HG02884 (cell line): ENCODE results near the gene PNLIPRP2.

Experiments
- ATAC-seq: cut with Tn5 transposase; IDR thresholded peaks from one replicate; pipeline ENCODE4 v1.9.1; 2021; ENCODE audit warnings: mild to moderate bottlenecking, moderate library complexity; ENCODE audit not compliant: unreplicated experiment

The PNLIPRP2 gene

GRCh38 chr10:116612107-116612769 lies 8.5 kb upstream of the PNLIPRP2 start:
- ATAC-seq, result no peak

GRCh38 chr10:116613471-116613870 lies 7.3 kb upstream of the PNLIPRP2 start:
- ATAC-seq, result no peak

DNA sequence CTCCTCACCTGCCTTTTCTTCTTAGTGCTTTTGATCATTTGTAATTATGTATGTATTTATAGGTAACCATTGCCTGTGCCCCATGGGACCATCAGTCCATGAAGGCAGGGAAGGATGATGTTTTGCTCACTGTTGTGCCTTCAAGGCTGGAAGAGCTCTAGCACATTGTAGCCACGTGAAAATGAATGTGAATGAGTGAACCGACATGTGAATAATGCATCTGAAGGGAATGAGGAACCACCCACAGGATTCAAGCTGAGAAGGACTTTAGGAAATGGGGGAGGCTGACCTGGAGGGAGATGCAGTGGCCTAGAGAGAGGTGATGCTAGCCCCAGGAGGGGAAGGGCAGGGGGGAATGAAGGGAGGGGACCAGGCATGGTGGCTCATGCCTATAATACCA lies 6.0 kb upstream of the PNLIPRP2 start:
- no peak for ATAC-seq

DNA sequence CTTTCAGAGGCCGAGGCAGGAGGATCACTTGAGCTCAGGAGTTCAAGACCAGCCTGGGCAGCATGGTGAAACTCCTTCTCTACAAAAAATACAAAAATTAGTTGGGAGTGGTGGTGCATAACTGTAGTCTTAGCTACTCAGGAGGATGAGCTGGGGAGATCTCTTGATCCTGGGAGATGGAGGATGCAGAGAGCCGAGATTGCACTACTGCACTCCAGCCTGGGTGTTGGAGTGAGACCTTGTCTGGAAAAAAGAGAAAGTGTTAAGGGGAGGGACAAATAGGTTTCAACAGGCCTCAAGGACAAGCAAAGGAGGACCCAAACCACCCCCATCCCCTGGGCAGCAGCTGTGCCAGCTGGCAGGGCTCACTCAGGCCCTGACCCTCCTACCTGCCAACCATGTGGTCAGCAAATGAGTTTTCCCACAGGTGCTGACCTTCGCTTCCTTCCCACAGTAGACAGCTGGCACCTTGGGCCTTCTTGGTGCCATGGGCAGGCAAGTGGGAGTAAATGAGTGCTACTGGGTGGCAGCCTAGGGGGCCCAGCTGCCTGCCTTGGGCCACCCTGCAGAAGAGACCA lies 5.5 kb upstream of the PNLIPRP2 start:
- ATAC-seq, result no peak

DNA sequence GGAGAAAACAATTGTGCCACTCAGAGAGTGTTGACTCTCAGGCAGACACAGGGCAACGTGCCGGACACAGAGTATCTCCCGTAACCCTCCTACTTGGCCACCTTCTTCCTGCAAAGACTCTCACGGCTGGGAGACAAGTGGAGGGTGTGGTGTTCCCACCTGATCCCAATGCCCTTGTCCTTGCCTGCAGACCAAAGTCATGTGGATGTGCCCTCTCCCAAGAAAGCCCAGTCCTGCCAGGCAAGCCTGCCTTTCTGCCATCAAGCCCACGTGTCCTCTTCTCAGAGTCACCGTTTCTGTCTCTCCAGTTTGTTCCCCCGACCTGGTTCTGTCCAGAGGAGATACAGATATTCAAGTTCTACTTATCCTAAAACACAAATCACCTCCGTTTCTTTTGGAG lies 723 bp downstream of the PNLIPRP2 start:
- no peak for ATAC-seq

DNA sequence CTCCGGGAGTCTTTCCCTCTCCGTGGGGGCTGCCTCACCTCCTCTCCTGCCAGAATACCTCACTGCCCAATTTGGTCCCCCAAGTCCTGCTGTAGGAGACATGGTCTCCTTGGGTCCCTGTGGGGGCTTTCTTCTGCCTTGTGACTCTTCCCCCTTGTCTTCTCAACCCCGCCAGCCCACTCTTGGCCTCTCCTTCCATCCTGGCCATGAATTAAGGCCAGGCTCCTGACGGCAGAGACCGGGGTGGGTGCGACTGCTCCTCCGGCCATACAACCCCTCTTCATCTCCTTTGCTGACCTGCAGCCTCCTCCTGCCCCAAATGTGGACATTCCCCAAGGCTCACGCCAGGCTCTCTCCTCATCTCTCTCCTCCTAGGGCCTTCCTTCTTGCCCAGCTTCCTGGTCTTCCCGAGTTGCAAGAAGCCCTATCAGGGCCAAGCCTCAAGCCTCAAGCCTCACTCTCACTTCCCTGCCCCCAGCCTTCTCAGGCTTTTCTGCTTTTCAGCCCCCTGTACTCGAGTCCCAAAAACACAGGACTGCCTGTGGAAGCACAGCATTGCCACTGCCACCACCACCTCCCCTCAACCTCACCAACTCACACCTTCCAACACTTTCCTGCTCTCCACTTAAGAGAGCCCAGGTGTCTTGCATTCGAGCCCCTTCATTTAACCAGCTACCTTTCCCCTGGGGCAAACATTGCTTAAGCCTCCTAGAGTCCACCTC lies 1.3 kb downstream of the PNLIPRP2 start:
- ATAC-seq, result no peak

DNA sequence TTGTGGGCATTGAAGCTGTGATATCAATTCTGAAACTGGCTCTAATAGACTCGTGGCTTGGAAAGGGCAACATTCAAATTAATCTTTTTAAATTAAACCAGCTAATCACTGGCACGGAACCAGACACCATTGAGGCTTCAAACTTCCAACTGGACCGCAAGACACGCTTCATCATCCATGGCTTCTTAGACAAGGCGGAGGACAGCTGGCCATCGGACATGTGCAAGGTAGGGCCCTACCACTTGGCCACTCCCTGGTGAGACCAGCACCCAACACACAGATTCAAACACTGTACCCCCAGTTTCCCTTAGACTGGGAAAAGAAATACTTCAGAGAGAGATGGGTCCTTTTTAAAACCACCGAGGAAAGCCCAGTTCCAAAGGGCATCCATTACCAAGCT lies 5.1 kb downstream of the PNLIPRP2 start:
- ATAC-seq, result no peak

DNA sequence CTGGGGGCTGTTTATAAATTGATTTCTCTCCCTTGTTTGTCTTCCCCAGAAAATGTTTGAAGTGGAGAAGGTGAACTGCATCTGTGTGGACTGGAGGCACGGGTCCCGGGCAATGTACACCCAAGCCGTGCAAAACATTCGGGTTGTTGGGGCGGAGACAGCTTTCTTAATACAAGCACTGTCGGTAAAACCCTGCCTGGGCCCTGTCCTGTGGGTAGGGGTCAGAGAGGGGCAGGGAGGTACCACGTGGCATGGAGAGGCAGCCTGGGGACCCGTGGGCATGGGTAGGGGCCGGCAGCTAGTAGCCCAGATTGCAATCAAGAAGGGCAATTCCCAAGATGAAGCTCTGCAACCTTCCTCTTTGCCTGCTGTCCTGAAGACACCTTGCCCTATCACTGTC lies 6.1 kb downstream of the PNLIPRP2 start:
- no peak for ATAC-seq

GRCh38 chr10:116627386-116627933 lies 6.7 kb downstream of the PNLIPRP2 start:
- ATAC-seq, result no peak

DNA sequence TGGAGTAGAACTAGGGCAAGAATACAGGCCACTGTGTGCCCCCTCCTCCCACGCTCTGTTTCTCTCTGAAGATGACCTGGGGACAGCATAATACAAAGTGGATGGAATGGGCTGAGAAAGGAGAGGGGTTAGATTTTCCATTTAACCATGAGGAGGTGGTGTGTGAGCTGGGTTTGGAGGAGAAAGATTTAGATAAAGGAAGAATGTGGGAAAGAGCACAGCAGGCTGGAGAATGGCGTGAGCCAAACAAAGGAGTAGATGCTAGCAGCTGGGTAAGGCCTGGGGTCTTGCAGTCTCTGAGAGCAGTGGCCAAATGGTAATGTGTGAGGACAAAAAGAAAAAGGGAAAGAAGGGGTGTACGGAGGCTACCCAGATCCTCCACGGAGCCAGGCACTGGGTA lies 8.6 kb downstream of the PNLIPRP2 start:
- no peak for ATAC-seq

GRCh38 chr10:116630020-116630419 lies 9.3 kb downstream of the PNLIPRP2 start:
- no peak for ATAC-seq

DNA sequence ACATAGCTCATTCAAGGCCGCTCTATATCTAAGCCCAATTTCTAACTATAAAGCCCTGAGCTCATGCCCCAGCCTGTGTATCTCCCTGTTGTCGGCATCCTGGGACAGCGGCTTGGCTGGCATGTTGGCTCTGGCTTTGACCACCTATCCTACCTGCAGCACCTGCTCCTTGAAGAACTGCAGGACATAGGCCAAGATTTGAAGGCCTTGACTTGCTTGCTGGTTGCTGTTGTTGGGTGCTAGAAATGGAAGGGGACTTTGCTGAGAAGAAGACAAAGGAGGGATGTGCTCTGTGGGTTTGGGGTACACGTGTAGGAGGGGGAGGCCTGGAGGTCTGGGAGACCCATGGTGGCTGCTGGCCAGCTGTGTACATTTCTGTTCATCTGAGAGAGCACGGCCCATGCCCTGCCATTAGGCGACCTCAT lies 11.1 kb downstream of the PNLIPRP2 start:
- no peak for ATAC-seq

- no peak for ATAC-seq
Measured at GRCh38 chr10:116632596-116633215, 12.0 kb downstream of the PNLIPRP2 start.

- ATAC-seq, result no peak
Measured at GRCh38 chr10:116633216-116633600, 12.5 kb downstream of the PNLIPRP2 start.

- ATAC-seq, result no peak
Measured at GRCh38 chr10:116634126-116634975, 13.6 kb downstream of the PNLIPRP2 start.

DNA sequence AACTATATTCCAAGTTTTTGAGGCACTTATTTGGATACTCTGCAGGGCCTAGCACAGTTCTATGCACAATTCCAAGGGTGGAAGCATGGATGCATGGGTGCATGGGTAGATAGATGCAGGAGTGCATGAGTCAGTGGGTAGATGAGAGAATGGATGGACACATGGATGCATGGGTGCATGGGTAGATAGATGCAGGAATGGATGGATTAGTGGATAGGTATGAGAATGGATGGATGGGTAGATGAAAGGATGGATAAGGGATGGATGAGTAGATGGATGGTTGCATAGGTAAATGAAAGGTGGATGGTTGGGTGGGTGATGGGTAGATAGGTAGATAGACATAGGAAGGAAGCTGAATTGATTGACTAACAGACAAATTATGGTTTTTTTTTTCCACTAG lies 15.6 kb downstream of the PNLIPRP2 start:
- ATAC-seq, result no peak

DNA sequence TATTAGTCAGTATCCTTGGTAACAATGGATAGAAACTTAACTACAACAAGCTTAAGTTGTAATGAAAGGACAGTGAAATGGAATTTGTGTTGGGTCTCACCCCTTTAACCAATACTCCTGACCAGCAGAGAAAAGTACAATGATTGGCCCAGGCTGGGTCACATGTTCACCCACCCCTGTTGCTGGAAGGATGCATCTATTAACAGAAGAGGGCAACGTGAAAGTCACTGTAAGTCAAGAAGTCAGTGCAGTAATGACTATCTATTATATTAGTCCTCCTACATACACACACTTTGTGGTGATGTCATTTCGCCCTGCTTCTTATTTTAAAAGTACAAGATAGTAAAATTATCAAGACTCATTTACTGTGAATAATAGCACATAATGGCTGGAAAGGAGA lies 16.2 kb downstream of the PNLIPRP2 start:
- ATAC-seq, result no peak

GRCh38 chr10:116637830-116638229 lies 17.1 kb downstream of the PNLIPRP2 start:
- no peak for ATAC-seq

- ATAC-seq, result no peak
Measured at GRCh38 chr10:116646502-116646901, 25.7 kb downstream of the PNLIPRP2 start.

DNA sequence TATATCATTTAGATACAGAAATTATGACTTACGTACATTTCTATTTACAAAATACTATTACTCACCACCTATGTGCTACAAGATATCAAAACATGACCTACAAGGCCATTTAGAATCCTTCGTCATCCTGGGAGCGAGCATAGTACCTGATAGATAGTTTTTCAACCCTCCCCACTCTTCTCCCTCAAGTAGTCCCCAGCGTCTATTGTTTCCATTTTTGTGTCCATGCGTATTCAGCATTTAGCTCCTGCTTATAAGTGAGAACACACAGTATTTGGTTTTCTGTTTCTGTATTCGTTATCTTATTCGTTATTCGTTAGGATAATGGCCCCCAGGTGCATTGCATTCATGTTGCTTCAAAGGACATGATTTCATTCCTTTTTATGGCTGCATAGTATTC lies 28.1 kb downstream of the PNLIPRP2 start:
- ATAC-seq, result no peak

DNA sequence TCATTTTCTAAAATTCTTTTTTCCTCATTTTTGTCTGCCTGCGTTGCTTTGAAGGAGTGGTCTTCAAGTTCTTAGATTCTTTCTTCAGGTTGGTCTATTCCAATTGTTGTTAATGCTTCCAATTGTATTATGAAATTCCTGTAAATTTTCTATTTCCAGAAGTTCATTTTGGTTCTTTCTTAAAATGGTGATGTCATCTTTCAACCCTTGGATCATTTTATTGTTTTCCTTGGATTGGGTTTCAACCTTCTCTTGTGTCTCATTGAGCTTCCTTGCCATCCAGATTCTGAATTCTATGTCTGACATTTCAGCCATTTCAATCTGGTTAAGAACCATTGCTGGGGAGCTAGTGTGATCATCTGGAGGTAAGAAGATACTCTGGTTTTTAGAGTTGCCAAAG lies 33.1 kb downstream of the PNLIPRP2 start:
- ATAC-seq, result no peak
